GM18505 (cell line): ENCODE measurements around the gene MCTP2.
A peak's percentile ranks its signal among the peaks of the same experiment; 100 is the strongest.

Experiments used
- ATAC-seq: cut with Tn5 transposase; IDR thresholded peaks from one replicate; pipeline ENCODE4 v1.9.1; 2021; ENCODE audit not compliant: unreplicated experiment
- POLR2A ChIP-seq: IDR thresholded peaks from 4 replicates; pipeline ENCODE4 v1.6.1; 2011; ENCODE audit warnings: borderline replicate concordance; ENCODE audit not compliant: insufficient read depth, insufficient read length; ENCODE audit errors: extremely low read depth

Gene MCTP2

DNA sequence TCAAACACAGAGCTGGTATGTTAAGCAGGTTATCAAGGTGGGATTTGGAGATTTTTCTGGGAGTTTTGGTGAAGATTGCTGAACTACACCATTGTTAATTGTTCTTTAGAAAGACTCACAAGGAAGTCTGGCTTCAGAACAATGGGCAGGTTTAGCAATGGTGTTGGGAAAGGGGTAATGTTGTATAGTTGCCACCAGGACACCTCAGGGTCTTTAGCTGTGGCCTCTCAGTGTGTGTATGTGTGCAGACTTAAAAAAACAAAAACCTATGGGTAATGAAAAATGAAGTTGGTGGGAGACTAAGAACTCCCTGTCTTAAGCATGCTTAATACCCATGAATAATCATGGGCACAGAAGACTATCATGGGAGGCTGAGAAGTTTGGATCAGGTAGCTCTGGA lies 91.7 kb downstream of the MCTP2 start:
- no peak for ATAC-seq
- no peak for TF ChIP-seq POLR2A

DNA sequence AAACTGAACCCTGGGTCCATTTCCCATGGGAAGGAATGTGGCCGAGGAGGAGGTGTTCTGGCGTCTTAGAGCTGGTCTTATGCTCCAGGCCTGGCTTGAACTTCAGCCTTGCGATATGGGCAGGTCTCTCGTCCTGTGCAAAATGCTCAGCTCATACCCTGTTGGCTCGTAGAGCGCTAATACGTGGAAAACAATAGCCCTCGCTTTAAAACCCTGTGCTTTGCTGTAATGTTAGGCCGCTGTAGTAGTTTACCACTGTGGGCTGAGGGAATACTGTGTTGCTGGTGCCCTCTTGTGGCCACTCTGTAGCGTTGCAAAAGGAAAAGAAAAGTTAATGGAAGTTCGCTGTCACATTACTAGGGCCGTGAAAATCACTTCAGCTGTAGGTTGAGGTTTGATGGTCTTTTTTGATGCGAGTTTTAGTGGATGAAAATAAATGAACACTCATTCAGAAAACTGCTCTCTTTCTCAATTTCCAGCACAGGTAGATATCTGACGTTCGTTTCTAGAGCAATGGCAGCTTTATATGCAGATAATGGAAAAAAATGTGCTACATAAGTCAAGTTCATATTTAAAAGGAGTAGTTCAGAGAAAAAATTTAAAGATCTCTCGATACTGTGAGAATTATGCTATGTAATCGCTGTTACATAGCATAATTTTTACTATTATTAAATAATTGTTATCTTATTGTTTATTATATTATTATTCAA lies 92.9 kb downstream of the MCTP2 start:
- TF ChIP-seq POLR2A: no peak
- peak; percentile 89 for ATAC-seq

DNA sequence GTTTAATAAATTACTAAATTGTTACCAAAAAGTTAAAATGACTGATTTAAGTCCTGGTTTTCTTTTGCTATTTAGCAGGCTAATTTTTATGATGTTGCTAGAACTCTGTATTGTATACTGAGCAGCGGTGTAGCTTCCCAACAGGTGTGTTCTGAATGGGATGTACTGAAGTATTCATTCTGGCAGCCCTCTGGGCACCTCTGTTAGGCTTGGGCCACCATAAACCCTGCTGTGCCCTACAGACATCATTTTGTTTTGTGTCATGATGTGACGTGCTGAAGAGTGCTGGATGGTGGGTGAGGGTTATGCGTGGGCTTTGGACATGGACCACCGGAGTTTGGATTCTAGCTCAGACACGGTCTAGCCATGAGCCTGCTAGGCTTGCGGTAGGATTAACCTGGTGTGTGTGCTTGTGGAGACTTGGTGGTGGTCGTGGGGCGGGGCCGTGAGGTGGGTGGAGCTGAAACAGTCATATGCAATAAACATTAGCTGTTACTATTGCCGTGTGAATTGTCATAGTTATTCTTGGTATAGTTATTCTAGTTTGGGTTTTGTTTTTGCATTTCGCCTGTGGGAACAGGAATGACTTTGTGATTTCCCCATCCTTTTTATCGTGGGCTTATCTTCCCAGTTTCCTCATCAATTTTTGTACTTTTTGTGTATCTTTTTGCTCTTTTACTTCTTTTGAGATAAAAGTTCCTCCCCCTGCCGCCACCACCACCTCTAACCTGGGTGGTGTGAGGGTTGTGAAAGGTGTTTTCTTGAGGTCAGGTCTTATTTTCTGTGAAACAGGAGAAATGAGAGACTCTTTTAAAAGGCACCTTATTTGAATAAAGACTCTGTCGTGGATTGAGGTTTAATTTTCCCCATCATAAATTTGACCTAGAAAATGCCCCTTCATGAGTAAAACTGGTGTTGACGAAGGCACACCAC lies 93.7 kb downstream of the MCTP2 start:
- TF ChIP-seq POLR2A: no peak

DNA sequence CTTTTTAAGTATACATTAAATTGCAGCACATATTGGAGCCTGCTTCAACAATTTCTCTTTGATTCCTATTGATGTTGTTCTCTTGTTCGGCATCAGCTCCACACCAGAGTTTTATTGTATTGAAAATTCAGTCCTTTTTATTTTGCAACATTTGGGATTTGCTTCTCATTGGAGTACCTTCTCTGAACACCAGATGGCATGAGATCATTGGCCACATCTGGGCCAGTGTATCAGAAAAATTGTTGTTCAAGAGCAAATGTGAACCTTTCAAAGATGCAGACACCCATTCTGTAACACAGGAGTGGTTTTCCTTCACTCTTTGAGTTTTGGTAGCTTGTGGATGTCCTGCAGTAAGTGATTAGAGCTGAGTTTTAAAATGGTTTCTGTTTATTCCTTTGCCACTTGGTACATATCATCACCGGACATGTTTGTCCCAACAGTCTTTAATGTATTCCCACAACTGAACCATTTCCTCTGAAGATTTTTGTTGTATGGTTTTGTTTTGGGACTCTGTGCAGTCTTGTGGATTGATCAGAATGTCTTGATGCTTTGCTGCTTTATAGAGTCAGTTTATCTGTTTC lies 96.1 kb downstream of the MCTP2 start:
- no peak for TF ChIP-seq POLR2A
- ATAC-seq: no peak

More for the DNA sequence above, 93.7 kb downstream of the MCTP2 start:
- ATAC-seq: no peak

DNA sequence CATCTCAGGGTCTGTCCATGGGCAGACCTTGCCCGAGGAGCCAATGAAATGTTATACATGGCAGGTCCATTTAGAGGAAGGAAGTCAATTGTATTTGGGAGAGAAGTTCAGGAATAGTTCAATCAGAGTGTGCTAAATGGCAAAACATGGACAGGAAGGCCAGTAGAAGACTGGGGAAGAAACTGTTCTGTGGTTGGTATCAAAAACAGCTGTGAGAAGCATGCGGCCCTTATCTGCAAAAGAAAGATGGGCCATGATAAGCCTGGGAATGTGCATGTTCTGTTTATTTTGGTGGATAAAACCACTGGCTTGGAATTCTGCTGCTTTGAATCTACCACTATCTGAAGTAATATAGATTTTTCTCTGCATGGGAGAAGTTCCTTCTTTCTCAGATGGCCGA lies 100.4 kb downstream of the MCTP2 start:
- TF ChIP-seq POLR2A: no peak
- no peak for ATAC-seq

DNA sequence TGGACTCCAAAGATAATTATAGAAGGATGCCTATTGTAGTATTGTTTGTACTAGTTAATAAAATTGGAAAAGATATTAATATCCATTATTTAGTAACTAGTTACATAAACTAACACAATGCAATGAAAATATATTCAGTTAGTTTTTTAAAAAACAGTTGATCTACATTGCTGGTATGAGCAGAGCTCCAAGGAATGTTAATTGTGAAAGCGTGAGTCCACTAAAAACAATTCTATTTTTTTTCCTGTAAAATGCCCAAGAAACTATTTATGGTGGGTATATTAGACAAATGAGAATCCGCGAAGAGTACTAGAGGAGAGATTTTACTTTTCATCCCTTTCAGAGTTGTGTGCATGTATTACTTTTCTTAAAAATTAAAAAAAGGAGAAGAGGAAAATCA lies 104.3 kb downstream of the MCTP2 start:
- no peak for TF ChIP-seq POLR2A
- ATAC-seq: no peak

DNA sequence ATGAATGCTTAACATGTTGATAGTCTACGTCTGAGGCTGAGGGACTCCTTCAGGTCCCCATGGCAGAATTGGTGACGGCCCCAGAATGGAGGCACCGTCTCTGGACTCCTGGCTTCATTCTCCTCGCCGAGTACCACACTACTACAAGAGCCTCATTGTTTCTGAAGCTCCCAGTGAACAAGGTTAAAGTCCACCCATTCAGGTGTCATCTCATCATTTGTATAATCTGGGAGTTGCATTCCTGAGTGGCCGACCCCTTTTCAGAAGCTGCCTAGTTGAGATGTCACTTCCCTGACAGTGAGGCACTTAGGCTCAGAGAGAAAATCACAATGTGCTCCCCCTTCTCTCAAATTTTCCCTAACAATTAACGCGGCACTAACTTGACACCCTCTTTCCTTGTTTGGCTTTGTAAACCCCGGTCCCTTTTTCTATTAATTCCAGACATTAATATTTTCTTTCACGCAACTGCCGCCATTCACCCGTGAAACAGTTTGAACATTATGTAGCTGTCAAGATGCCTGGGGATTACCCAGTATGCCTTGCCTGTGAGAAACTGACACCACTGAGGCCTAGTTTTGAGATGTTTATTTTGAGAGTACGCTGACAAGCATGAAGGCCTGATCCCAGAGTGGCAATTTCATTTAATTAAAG lies 105.6 kb downstream of the MCTP2 start:
- no peak for TF ChIP-seq POLR2A
- no peak for ATAC-seq

DNA sequence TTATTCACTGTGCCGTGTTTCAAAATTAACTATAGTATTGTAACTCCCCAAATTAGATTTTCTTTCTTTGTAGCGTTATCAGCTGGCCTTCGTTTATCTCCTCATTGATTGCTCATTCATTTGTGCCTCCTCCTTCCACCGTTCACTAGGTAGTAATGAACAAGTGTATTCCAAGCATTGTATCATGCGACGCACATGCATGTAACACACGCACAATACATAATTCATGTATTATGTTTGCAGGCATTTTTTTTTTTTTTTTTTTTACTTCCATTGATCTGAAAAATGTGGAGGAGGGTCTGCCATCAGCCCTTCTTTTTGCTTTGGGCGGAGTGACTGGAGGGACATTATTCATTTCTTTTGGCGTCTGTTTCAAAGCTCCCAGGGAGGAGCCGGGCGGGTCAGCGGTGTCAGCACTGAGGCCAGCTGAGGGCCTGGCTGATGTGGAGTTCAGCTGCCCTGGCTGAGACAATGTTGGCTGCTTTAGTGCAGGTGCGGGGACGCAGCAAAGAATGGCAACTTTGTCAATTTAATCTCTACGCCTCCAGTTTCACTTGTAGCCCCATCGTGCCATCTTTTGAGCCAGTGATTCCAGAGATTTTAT lies 107.0 kb downstream of the MCTP2 start:
- no peak for ATAC-seq
- no peak for TF ChIP-seq POLR2A

DNA sequence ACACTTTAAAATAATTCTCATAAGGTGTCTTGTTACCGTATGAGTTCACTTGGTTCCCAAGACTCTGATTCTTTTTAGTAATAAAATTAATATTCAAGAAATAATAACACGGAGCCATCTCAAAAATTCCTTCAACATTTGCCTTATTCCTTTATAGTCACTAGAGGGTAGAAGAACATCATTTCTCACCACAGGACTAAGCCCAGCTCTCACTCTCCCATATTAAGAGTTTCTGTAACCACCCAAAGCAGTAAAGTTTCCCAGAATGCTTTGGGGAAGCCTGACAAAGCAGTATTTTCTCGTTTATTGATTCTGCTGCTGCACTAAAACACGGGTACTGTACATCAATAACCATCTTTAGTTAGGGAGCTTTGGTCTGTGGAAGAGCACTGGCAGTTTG lies 114.9 kb downstream of the MCTP2 start:
- no peak for TF ChIP-seq POLR2A
- ATAC-seq: no peak

DNA sequence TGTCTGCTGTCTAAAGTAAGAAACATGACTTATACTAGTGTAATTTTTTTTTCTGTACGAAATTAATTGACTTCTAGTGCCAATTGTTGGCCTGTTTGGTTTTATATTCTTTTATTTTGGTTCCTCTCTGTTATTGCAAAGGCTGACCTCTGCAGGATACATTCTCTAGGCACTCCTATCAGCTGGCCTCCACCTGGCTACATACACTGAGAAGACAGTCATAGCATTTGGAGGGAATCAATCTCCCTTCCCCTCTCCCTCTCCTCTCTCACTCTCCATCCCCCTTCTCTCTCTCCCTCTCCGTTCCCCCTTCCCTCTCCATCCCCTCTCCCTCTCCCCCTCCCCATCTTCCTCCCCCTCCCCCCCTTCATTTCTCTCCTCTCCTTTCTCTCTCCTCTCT lies 116.7 kb downstream of the MCTP2 start:
- TF ChIP-seq POLR2A: no peak

DNA sequence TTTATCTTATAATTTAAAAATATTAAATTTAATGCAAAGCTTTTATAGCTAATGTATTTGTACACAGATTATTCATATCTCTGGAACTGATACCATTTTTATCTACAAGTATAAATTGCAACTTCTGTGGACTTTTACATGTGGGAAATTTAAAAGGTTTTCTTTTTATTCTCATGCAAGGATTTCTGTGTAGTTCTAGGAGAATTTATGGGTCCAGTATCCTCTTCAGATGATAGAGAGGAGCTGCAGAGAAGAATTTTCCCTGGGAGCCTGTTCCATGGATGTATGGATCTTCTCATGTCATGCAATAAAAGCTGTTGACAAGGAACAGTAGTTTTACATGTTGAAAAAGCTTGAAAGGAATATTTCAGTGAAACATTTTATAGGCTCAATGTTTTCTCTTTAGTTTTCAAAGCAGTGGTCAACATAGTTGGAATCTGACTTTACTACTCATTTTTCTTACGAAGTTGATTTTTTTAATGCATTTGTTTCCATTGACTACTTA lies 119.7 kb downstream of the MCTP2 start:
- no peak for TF ChIP-seq POLR2A
- ATAC-seq: no peak

More for the DNA sequence above, 116.7 kb downstream of the MCTP2 start:
- no peak for ATAC-seq

DNA sequence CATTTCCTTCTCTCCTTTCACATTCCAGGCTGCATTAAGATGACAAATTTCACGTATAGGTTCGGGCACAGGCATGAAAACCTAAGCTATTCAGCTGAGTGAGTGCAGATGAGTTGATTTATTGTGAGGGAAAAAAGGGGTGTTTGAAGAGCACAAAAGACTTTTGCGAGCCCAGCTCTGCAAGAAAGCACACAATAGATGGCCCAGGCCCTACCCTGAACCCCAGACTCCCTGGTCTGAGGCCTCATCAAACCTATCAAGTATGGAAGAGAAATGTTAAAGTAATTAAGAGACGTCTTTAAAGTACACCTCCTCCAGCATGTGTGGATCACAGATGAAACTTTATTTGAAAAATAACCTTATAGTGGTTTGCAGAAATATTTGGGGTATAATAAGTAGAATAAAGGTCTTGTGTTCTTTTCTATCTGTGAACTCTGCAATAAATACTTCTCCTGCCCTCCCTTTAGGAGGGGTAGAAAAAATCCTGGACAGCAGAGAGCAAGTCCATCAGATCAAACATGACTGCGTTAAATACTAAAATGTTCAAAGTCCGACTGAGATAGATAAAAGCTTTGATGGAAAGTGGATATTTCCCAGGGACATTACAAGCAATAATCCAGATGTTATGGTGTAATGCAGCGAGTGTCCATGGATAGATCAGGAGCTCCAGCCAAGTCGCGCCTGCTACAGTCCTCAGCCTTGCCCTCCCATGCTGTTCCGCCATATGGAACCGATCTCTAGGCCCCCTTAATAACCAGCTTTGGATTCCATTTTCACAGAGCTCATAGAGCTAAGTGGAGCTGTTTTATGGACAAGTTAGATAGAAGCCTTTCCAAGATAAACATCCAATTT lies 121.5 kb downstream of the MCTP2 start:
- no peak for TF ChIP-seq POLR2A
- ATAC-seq: no peak
